H9 (cell line): ENCODE data around the gene MYO7B. TPM values are rescaled to one million over a fixed set of nuclear protein-coding genes. Genes with fewer than 3 reads are reported as not detected.

ENCODE experiments used
- DNase-seq: peaks from one replicate; pipeline ENCODE4 v3.0.0-alpha.2; 2017
- H2AFZ ChIP-seq: one replicate; pipeline ENCODE4 v1.6.1; 2013; ENCODE audit warnings: mild to moderate bottlenecking, low read length, control low read depth, moderate library complexity
- H2AK5ac ChIP-seq: 2 replicates; pipeline ENCODE4 v1.6.1; 2013; ENCODE audit warnings: low read length, control low read depth, mixed read lengths; ENCODE audit not compliant: insufficient read length
- H2BK120ac ChIP-seq: one replicate; pipeline ENCODE4 v1.6.1; 2013; ENCODE audit warnings: low read depth, mild to moderate bottlenecking, low read length, control low read depth, inconsistent platforms; ENCODE audit not compliant: poor library complexity, severe bottlenecking
- H2BK12ac ChIP-seq: 2 replicates; pipeline ENCODE4 v1.6.1; 2013; ENCODE audit warnings: low read length, control low read depth, mixed read lengths, low read depth; ENCODE audit not compliant: insufficient read length
- H2BK15ac ChIP-seq: 2 replicates; pipeline ENCODE4 v1.6.1; 2013; ENCODE audit warnings: low read depth, low read length, control low read depth
- H2BK20ac ChIP-seq: one replicate; pipeline ENCODE4 v1.6.1; 2013; ENCODE audit warnings: low read depth, mild to moderate bottlenecking, low read length, control low read depth, inconsistent platforms; ENCODE audit not compliant: poor library complexity, severe bottlenecking
- H2BK5ac ChIP-seq: 2 replicates; pipeline ENCODE4 v1.6.1; 2013; ENCODE audit warnings: low read length, control low read depth, mixed read lengths; ENCODE audit not compliant: insufficient read length
- H3K14ac ChIP-seq: 2 replicates; pipeline ENCODE4 v1.6.1; 2013; ENCODE audit warnings: low read length, control low read depth; ENCODE audit not compliant: insufficient read depth
- H3K18ac ChIP-seq: 2 replicates; pipeline ENCODE4 v1.6.1; 2013; ENCODE audit warnings: low read depth, mild to moderate bottlenecking, mixed read lengths, low read length, control low read depth; ENCODE audit not compliant: insufficient read length
- H3K23ac ChIP-seq: 2 replicates; pipeline ENCODE4 v1.6.1; 2013; ENCODE audit warnings: low read length, control low read depth, mixed read lengths, low read depth; ENCODE audit not compliant: insufficient read length
- H3K23me2 ChIP-seq: 2 replicates; pipeline ENCODE4 v1.6.1; 2013; ENCODE audit warnings: low read depth, mild to moderate bottlenecking, mixed read lengths, low read length, control low read depth; ENCODE audit not compliant: insufficient read length, poor library complexity, severe bottlenecking
- H3K27ac ChIP-seq: 2 replicates; pipeline ENCODE4 v1.5.1; 2013; ENCODE audit warnings: low read length, control low read depth, mixed read lengths, low read depth; ENCODE audit not compliant: insufficient read length
- H3K27me3 ChIP-seq: 2 replicates; pipeline ENCODE4 v1.6.1; 2013; ENCODE audit warnings: low read length, control low read depth, inconsistent platforms; ENCODE audit not compliant: insufficient read depth
- H3K4ac ChIP-seq: 2 replicates; pipeline ENCODE4 v1.6.1; 2013; ENCODE audit warnings: low read depth, mild to moderate bottlenecking, control low read depth, inconsistent platforms, low read length, moderate library complexity
- H3K4me1 ChIP-seq: 2 replicates; pipeline ENCODE4 v1.6.1; 2013; ENCODE audit warnings: low read length, control low read depth, inconsistent platforms; ENCODE audit not compliant: insufficient read depth
- H3K4me2 ChIP-seq: 2 replicates; pipeline ENCODE4 v1.6.1; 2013; ENCODE audit warnings: low read length, control low read depth, mixed read lengths; ENCODE audit not compliant: insufficient read length, insufficient read depth
- H3K56ac ChIP-seq: 2 replicates; pipeline ENCODE4 v1.6.1; 2013; ENCODE audit warnings: low read depth, mild to moderate bottlenecking, mixed read lengths, low read length, control low read depth; ENCODE audit not compliant: insufficient read length
- H3K79me1 ChIP-seq: 2 replicates; pipeline ENCODE4 v1.6.1; 2013; ENCODE audit warnings: low read depth, mild to moderate bottlenecking, moderate library complexity, low read length, control low read depth, inconsistent platforms; ENCODE audit not compliant: insufficient read depth, poor library complexity, severe bottlenecking
- H3K79me2 ChIP-seq: 2 replicates; pipeline ENCODE4 v1.6.1; 2013; ENCODE audit warnings: low read length, control low read depth, inconsistent platforms; ENCODE audit not compliant: insufficient read depth
- H3K9ac ChIP-seq: 2 replicates; pipeline ENCODE4 v1.6.1; 2013; ENCODE audit warnings: low read length, control low read depth, mixed read lengths; ENCODE audit not compliant: insufficient read length; ENCODE audit errors: extremely low read depth
- H3K9me3 ChIP-seq: one replicate; pipeline ENCODE4 v1.6.1; 2013; ENCODE audit warnings: low read depth, low read length, inconsistent platforms; ENCODE audit not compliant: control insufficient read depth
- H3T11ph ChIP-seq: one replicate; pipeline ENCODE4 v1.6.1; 2013; ENCODE audit warnings: mild to moderate bottlenecking, low read length, control low read depth, inconsistent platforms
- H4K20me1 ChIP-seq: one replicate; pipeline ENCODE4 v1.6.1; 2013; ENCODE audit not compliant: control insufficient read depth, insufficient read length, insufficient read depth
- H4K5ac ChIP-seq: 2 replicates; pipeline ENCODE4 v1.6.1; 2013; ENCODE audit warnings: low read depth, mild to moderate bottlenecking, mixed read lengths, low read length, control low read depth; ENCODE audit not compliant: insufficient read length
- H4K8ac ChIP-seq: replicated peaks from 2 replicates; pipeline ENCODE4 v1.6.1; 2013; ENCODE audit warnings: low read length, control low read depth, mixed read lengths, low read depth; ENCODE audit not compliant: insufficient read length
- H4K91ac ChIP-seq: 2 replicates; pipeline ENCODE4 v1.6.1; 2013; ENCODE audit warnings: low read depth, mild to moderate bottlenecking, moderate library complexity, mixed read lengths, low read length, control low read depth; ENCODE audit not compliant: insufficient read length
- H3K27ac Mint-ChIP-seq, 3 experiments: 2 replicates in 2 of 3; 3 replicates in 1 of 3; pipeline ENCODE4 v1.8.0; 2020 to 2021; ENCODE audit warnings: mixed read lengths in 3 of 3, mild to moderate bottlenecking in 1 of 3, moderate library complexity in 1 of 3
- H3K27me3 Mint-ChIP-seq: 2 replicates; pipeline ENCODE4 v1.8.0; 2021; ENCODE audit warnings: low read depth, mild to moderate bottlenecking, moderate library complexity, mixed read lengths
- H3K36me3 Mint-ChIP-seq, 3 experiments: 2 replicates in 2 of 3; 3 replicates in 1 of 3; pipeline ENCODE4 v1.8.0; 2020 to 2021; ENCODE audit warnings: low read depth in 3 of 3, mixed read lengths in 3 of 3; ENCODE audit not compliant: insufficient read depth in 1 of 3
- H3K4me1 Mint-ChIP-seq, 2 experiments: 2 replicates each; pipeline ENCODE4 v1.8.0; 2020; ENCODE audit warnings: mixed read lengths in 2 of 2
- H3K4me3 Mint-ChIP-seq, 2 experiments: 2 replicates in 1 of 2; 3 replicates in 1 of 2; pipeline ENCODE4 v1.8.0; 2020 to 2021; ENCODE audit warnings: mild to moderate bottlenecking in 2 of 2, mixed read lengths in 2 of 2, moderate library complexity in 1 of 2
- H3K9me3 Mint-ChIP-seq, 2 experiments: 2 replicates in 1 of 2; 3 replicates in 1 of 2; pipeline ENCODE4 v1.8.0; 2020; ENCODE audit warnings: mild to moderate bottlenecking in 2 of 2, mixed read lengths in 2 of 2, moderate library complexity in 1 of 2
- WGBS: extraction: QIAGEN DNeasy Blood & Tissue Kit; methylation state at CpG from one replicate; pipeline ENCODE4 v1.1.7; 2013; ENCODE audit warnings: missing lambda C conversion rate, low lambda C conversion rate, mixed read lengths; ENCODE audit not compliant: insufficient read length; ENCODE audit errors: extremely low coverage; 5-methylcytosine and 5-hydroxymethylcytosine counted together
- total RNA-seq: library from RNA; stranded (reverse); gene quantifications from 2 replicates; pipeline ENCODE4 v1.2.1, GENCODE V29; 2021
- TF ChIP-seq, protein P1 (sequence below): fragments of 200-600 bp; sonication (generic); conservative IDR thresholded peaks from 3 replicates; pipeline ENCODE4 v1.8.0; 2021; ENCODE audit warnings: antibody characterized with exemption, mild to moderate bottlenecking

MYO7B gene
- total RNA-seq, 1 experiment from 2014 or later, result not detected

DNA sequence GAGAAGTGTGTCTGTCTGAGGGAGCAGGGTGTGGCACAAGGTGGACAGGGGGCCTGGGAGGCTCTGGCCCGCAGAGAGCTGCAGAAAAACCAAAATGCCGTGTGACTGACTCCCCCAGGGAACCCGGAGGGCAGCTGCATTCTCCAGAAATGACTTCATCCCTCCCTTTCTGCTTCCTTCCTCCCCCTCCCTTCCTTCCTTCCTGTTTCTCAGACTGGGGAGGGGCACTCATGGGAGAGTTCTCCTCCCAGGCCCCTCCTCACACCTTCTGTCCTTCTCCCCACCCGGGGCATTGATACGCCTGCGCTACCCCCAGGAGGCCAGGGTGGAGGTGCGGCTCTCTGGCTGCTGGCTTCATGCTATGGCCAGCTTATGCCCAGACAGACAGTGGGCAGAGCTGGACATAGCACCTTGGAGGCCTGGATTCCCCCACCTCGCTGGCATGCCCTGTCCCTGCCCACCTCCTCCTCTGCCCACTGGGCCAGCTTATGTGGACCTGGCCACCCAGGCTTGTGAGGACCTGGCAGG, 102.3 kb downstream of the MYO7B start:
- Histone ChIP-seq H2BK12ac (no peak overlapping the region), H3K9ac (no peak overlapping the region), H2AFZ (no peak overlapping the region)

More for the DNA sequence above, 102.3 kb downstream of the MYO7B start:
- TF ChIP-seq, protein P1, sequence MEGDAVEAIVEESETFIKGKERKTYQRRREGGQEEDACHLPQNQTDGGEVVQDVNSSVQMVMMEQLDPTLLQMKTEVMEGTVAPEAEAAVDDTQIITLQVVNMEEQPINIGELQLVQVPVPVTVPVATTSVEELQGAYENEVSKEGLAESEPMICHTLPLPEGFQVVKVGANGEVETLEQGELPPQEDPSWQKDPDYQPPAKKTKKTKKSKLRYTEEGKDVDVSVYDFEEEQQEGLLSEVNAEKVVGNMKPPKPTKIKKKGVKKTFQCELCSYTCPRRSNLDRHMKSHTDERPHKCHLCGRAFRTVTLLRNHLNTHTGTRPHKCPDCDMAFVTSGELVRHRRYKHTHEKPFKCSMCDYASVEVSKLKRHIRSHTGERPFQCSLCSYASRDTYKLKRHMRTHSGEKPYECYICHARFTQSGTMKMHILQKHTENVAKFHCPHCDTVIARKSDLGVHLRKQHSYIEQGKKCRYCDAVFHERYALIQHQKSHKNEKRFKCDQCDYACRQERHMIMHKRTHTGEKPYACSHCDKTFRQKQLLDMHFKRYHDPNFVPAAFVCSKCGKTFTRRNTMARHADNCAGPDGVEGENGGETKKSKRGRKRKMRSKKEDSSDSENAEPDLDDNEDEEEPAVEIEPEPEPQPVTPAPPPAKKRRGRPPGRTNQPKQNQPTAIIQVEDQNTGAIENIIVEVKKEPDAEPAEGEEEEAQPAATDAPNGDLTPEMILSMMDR, result no peak
- Histone ChIP-seq H4K5ac (no peak overlapping the region), H3K56ac (no peak overlapping the region), H4K8ac (no peak overlapping the region), H2BK15ac (no peak overlapping the region), H3K4me1 (no peaks in the 10 kb centered on the region; the same call in 1 of the 2 replicates), H3K27ac (no peak overlapping the region), H3K27me3 (no peaks in the 10 kb centered on the region), H3T11ph (no peak overlapping the region), H3K79me2 (no peaks in the 10 kb centered on the region), H3K23me2 (no peaks in the 10 kb centered on the region), H2BK120ac (no peak overlapping the region), H3K14ac (peak overlapping the region; percentile 42; the same call in 1 of the 2 replicates), H2BK20ac (no peak overlapping the region), H3K4me2 (no peak overlapping the region), H3K4ac (no peak overlapping the region), H2AK5ac (no peak overlapping the region), H4K20me1 (no peaks in the 10 kb centered on the region), H2BK5ac (no peak overlapping the region), H3K79me1 (no peaks in the 10 kb centered on the region), H4K91ac (no peak overlapping the region), H3K23ac (no peak overlapping the region), H3K9me3 (no peaks in the 10 kb centered on the region), H3K18ac (peak overlapping the region; percentile 8)
- Mint-ChIP-seq H3K36me3 (no peaks in the 10 kb centered on the region), H3K4me1 (peaks cover 8% of the 10 kb centered on the region in 2 experiments), H3K27me3 (no peaks in the 10 kb centered on the region), H3K9me3 (no peaks in the 10 kb centered on the region), H3K4me3 (no peak overlapping the region; a peak in 1 of 5 replicates), H3K27ac (peak overlapping the region in 1 of 3 experiments; percentile 91; a peak in 1 of 7 replicates)
- DNase-seq, result peak; percentile 82
- WGBS, result no CpG with 5 or more reads among the region's 8 CpGs
